Measurements from ENCODE around the gene VEGFB. TPM values are rescaled to one million over a fixed set of nuclear protein-coding genes. Genes with fewer than 3 reads are reported as not detected.

The VEGFB gene
- total RNA-seq, 1 donor from 2014 or later, result 2.3 TPM

GRCh38 chr11:64269540-64270220 is 35.3 kb downstream of the VEGFB start:
- Mint-ChIP-seq H3K27ac (peak overlapping the region; percentile 84), H3K4me3 (peak overlapping the region; percentile 95), H3K9me3 (no peaks in the 10 kb centered on the region), H3K36me3 (peaks cover 2% of the 10 kb centered on the region), H3K27me3 (ENCODE audit: insufficient read depth, low read depth) (peaks cover 16% of the 10 kb centered on the region), H3K4me1 (peaks cover 30% of the 10 kb centered on the region)
- H3F3A ChIP-seq (ENCODE audit: low read depth), result peaks cover 35% of the 10 kb centered on the region
- peak overlapping the region; percentile 57 for H3K9ac ChIP-seq
- H3K4me1 ChIP-seq, result peaks cover 12% of the 10 kb centered on the region
- peaks cover 4% of the 10 kb centered on the region for H4K20me1 ChIP-seq (ENCODE audit: low read depth)
- no peaks in the 10 kb centered on the region for H3K27me3 ChIP-seq
- DNase-seq (ENCODE audit: low spot score), result peak; percentile 99
- no peaks in the 10 kb centered on the region for H3K9me3 ChIP-seq (ENCODE audit: low read depth)
- no peaks in the 10 kb centered on the region for H3K36me3 ChIP-seq
- H2AFZ ChIP-seq (replicated peaks), result peak overlapping the region; percentile 22
- peak overlapping the region; percentile 83 for H3K27ac ChIP-seq
- TF ChIP-seq CTCF (IDR thresholded peaks at IDR 0.05) (peak; percentile 31), EZH2 (IDR thresholded peaks at IDR 0.05) (no peak), EZH2phosphoT487 (IDR thresholded peaks at IDR 0.05) (no peak)
- H3K4me2 ChIP-seq, result peak overlapping the region; percentile 93
- H3K79me2 ChIP-seq (ENCODE audit: low read depth), result no peaks in the 10 kb centered on the region
- peak overlapping the region; percentile 68 for H3K4me3 ChIP-seq

- H3K27ac Mint-ChIP-seq, result no peak overlapping the region
- H3K4me2 ChIP-seq, result no peak overlapping the region
- TF ChIP-seq CTCF (IDR thresholded peaks at IDR 0.05) (no peak), EZH2phosphoT487 (IDR thresholded peaks at IDR 0.05) (no peak), EZH2 (IDR thresholded peaks at IDR 0.05) (no peak)
- H2AFZ ChIP-seq (replicated peaks), result no peak overlapping the region
- no peak overlapping the region for H3K4me3 Mint-ChIP-seq
- no peak overlapping the region for H3K27ac ChIP-seq
- no peak overlapping the region for H3K4me3 ChIP-seq
- H3K4me1 ChIP-seq, result peaks cover 5% of the 10 kb centered on the region
- H3K79me2 ChIP-seq (ENCODE audit: low read depth), result no peaks in the 10 kb centered on the region
- peaks cover 5% of the 10 kb centered on the region for H3K36me3 Mint-ChIP-seq
- no peak for DNase-seq (ENCODE audit: low spot score)
- peaks cover 6% of the 10 kb centered on the region for H3K27me3 Mint-ChIP-seq (ENCODE audit: insufficient read depth, low read depth)
- no peak overlapping the region for H3K9ac ChIP-seq
- peaks cover 13% of the 10 kb centered on the region for H3F3A ChIP-seq (ENCODE audit: low read depth)
- H3K4me1 Mint-ChIP-seq, result peaks cover 22% of the 10 kb centered on the region
- H3K9me3 ChIP-seq (ENCODE audit: low read depth), result no peaks in the 10 kb centered on the region
- H3K9me3 Mint-ChIP-seq, result no peaks in the 10 kb centered on the region
- H3K27me3 ChIP-seq, result no peaks in the 10 kb centered on the region
- H4K20me1 ChIP-seq (ENCODE audit: low read depth), result no peaks in the 10 kb centered on the region
- no peaks in the 10 kb centered on the region for H3K36me3 ChIP-seq
Measured at GRCh38 chr11:64275031-64275800, 40.8 kb downstream of the VEGFB start.

- Histone ChIP-seq H3K27ac (no peak overlapping the region), H3K4me3 (no peak overlapping the region), H3F3A (ENCODE audit: low read depth) (peaks cover 7% of the 10 kb centered on the region), H3K36me3 (no peaks in the 10 kb centered on the region), H2AFZ (replicated peaks) (no peak overlapping the region), H3K9me3 (ENCODE audit: low read depth) (no peaks in the 10 kb centered on the region), H3K27me3 (no peaks in the 10 kb centered on the region), H3K4me2 (no peak overlapping the region), H3K4me1 (peaks cover 5% of the 10 kb centered on the region), H3K9ac (no peak overlapping the region), H3K79me2 (ENCODE audit: low read depth) (no peaks in the 10 kb centered on the region), H4K20me1 (ENCODE audit: low read depth) (no peaks in the 10 kb centered on the region)
- H3K36me3 Mint-ChIP-seq, result peaks cover 5% of the 10 kb centered on the region
- no peak overlapping the region for H3K4me3 Mint-ChIP-seq
- no peak for DNase-seq (ENCODE audit: low spot score)
- no peak for TF ChIP-seq EZH2 (IDR thresholded peaks at IDR 0.05)
- TF ChIP-seq EZH2phosphoT487 (IDR thresholded peaks at IDR 0.05), result no peak
- TF ChIP-seq CTCF (IDR thresholded peaks at IDR 0.05), result no peak
- no peaks in the 10 kb centered on the region for H3K9me3 Mint-ChIP-seq
- H3K27ac Mint-ChIP-seq, result no peak overlapping the region
- peaks cover 20% of the 10 kb centered on the region for H3K4me1 Mint-ChIP-seq
- H3K27me3 Mint-ChIP-seq (ENCODE audit: insufficient read depth, low read depth), result peaks cover 1% of the 10 kb centered on the region
Measured at GRCh38 chr11:64275841-64276240, 41.5 kb downstream of the VEGFB start.
